Activated T-helper 9 cell treated with anti-CD3 and anti-CD28 coated beads, Interleukin-2, amount 50 U/mL, for 16 hours (primary cell): Measurements from ENCODE around the gene KRTAP10-3.
"Not testable (repeated sequence)": the region's sequence is repeated elsewhere in the genome, so short reads cannot be mapped to it uniquely, and the experiment has no call there.

Source experiments
- DNase-seq: peaks from one replicate; pipeline ENCODE4 v3.0.0-alpha.2; 2020; ENCODE audit warnings: low read depth

KRTAP10-3 gene, protein sequence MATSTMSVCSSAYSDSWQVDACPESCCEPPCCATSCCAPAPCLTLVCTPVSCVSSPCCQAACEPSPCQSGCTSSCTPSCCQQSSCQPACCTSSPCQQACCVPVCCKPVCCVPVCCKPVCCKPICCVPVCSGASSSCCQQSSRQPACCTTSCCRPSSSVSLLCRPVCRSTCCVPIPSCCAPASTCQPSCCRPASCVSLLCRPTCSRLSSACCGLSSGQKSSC

GRCh38 chr21:44558695-44559094, at the start of gene KRTAP10-3:
KRTAP10-3 (minus strand) TSS chr21:44558795; CDS start chr21:44558715, 80 bp downstream.
- no peak for DNase-seq

DNA sequence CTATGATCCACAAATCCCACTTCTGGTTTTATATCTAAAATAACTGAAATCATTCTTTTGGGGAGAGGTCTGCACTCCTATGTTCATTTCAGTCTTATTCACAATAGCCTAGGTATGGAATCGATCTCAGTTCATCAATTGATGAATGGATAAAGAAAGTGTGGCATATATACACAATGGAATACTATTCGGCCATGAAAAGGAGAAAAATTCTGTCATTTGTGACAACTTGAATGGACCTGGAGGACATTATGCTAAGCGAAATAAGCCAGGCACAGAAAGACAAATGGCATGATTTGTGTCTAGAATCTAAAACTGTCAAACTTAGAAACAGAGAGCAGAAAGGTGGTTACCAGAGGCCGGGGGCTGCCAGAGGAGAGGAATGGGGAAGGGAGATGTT, 47.9 kb upstream of the KRTAP10-3 start:
- DNase-seq = no peak

DNA sequence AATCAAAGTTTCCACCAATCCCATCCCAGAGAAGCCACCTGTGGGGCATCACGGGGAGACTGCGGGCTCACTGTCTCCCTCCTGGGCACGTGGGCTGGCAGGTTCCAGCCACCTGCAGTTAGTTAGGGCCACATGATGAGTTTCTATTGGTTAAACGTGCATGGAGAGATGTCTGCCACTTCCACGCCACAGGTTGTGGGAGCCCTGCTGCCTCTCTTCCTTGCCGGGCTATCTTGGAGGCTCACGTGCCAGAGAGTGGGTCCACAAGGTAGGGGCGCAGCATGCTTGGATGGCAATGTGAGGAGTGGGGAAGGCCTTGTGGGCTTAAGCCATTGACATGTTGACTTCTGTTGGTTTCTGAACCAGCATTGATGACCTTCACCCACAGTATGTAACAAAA, 45.3 kb upstream of the KRTAP10-3 start:
- no peak for DNase-seq

DNA sequence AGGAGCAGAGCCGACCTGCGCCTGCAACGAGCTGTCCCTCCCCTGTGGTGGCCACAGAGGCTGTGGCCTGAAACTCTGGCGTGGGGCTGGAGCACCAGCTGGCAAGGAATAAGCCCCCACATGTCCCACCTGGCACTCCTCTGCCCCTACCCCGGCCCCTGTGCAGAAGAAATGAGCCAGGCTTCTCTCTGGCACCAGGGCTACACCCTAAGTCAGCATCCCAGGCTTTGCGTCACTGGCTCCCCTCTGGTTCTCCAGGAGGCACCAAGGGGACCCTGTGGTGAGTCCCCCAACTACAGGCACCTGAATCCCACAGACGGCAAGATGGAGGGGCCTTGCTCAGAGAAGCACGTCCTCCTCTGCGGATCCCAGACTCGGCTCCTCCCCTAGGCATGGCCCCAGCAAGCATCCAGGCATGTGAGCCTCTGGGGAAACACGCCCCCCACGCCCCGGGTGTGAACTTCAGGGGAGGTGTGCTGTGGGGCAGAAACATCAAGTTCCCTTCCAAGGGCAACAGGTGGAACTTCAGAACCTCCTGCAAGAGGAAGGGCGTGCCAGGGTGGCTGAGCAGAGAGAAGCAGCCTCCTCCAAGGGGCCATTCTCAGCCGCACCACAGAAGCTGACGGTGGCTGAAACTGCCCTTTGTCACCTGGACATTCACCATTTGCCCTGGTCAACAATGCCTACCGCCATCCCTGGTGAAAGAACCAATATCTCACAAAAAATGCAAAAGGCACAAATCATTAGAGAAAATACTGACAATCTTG, 44.7 kb upstream of the KRTAP10-3 start:
- DNase-seq = no peak

DNA sequence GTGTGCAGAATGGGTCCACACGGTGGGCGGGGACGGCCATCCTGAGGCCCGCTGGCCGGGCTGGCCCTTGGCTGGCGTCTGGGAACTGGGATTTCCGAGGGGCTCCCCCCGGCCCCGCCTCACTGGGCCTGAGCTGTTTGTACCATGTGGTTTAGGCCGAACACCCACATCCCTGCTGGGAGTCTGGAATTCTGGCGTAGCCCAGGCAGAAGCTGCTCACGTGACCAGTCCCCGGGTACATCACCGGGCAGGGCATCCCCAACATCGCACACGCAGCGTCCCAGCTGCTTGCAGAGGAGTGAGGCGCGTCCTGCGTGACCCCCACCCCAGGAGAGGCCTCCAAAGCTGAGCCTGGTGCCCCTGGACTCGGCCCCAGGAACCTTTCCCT, 43.9 kb upstream of the KRTAP10-3 start:
- DNase-seq = no peak

- no peak for DNase-seq
These were observed 43.2 kb upstream of the KRTAP10-3 start for GRCh38 chr21:44601596-44602462.

- not testable (repeated sequence) for DNase-seq
These were observed 42.5 kb upstream of the KRTAP10-3 start for GRCh38 chr21:44601091-44601490.

GRCh38 chr21:44600118-44600978, 41.8 kb upstream of the KRTAP10-3 start, which contains the start of gene KRTAP10-7:
KRTAP10-7 (plus strand) TSS chr21:44600597; CDS start chr21:44600622, 25 bp downstream.
- DNase-seq = not testable (repeated sequence)

DNA sequence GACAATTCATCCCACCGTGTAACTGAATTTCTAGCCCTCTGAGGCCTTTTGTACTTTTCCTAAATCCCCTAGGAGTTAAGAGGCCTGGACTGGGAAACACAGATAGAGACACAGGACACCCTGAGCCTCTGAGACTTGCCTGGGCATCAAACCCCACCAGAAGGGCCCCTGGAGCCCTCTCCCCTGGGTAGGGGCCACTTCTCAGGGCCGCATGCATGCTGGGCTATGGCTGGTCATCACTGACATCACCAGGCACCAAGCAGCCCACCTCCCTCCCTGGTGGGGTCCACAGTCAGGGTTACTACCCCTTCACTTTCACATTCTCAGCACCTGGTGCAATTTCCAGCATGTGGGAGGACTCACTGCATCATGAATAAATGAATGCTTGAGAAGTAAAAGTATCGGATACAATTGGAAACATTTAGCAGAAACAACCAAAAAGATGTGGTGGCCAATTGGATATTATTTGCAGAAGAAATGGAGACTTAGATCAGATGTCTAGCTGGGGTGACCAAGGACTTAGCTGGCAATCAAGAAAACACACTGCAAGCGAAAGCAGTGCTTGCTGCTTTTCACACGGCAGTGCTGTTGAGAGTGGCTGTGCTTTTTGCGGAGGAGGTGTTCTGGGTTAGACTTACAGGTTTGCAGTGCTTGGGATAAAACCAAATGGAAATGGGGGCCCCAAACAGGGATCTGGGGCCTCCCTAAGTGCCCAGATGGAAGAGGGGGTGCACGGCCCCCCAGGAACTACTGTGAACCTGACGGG, 40.9 kb upstream of the KRTAP10-3 start:
- DNase-seq = no peak

DNA sequence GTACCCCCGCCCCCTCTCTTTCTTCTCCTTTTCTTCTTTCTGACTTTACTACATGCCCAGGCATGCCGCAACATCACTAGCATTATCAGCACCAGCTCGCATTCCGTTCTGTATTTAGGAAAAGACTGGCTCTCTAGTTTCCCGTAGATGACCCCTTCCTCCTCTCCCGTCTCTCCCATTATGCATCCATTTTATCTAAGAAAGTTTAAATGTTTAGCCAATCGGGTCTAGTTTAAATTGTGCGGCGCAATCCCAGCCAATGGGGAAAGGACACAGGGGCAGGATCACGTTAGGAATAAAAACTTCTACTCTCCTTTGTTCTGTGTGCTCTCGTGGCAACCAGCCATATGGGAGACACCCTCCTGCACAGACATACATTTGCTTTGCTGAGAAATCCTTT, 39.5 kb upstream of the KRTAP10-3 start:
- DNase-seq = no peak

GRCh38 chr21:44596068-44596725, 37.6 kb upstream of the KRTAP10-3 start:
- no peak for DNase-seq

DNA sequence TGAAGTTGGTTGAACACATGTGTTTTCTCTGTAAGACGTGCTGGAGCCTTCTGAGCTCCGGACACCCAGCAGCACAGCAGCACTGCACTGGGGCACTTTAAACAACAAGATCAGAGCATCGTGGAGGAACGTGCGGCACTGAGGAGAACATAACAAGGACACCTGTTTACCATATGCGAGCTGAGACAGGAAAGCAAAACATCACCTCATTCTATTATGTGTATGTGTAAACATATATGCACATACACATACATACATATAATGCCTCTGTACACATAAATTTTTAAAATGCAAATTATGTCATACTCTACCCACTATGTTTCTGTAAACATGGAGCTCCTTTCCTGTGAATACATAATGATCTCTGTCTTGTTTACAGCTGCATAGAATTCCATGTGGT, 36.9 kb upstream of the KRTAP10-3 start:
- DNase-seq = no peak

- DNase-seq = no peak
These were observed 35.9 kb upstream of the KRTAP10-3 start for GRCh38 chr21:44594406-44594916.

- no peak for DNase-seq
These were observed 35.2 kb upstream of the KRTAP10-3 start for GRCh38 chr21:44593598-44594405.

GRCh38 chr21:44592446-44593311, 34.1 kb upstream of the KRTAP10-3 start, which contains the start of gene KRTAP10-6:
KRTAP10-6 (minus strand) TSS chr21:44592505; CDS start chr21:44592484, 21 bp downstream.
- DNase-seq = no peak

GRCh38 chr21:44591801-44592130, 33.2 kb upstream of the KRTAP10-3 start:
- DNase-seq = not testable (repeated sequence)

GRCh38 chr21:44590897-44591800, 32.6 kb upstream of the KRTAP10-3 start:
- DNase-seq = not testable (repeated sequence)
